ENCODE measurements around the gene LCE1F.

DNA sequence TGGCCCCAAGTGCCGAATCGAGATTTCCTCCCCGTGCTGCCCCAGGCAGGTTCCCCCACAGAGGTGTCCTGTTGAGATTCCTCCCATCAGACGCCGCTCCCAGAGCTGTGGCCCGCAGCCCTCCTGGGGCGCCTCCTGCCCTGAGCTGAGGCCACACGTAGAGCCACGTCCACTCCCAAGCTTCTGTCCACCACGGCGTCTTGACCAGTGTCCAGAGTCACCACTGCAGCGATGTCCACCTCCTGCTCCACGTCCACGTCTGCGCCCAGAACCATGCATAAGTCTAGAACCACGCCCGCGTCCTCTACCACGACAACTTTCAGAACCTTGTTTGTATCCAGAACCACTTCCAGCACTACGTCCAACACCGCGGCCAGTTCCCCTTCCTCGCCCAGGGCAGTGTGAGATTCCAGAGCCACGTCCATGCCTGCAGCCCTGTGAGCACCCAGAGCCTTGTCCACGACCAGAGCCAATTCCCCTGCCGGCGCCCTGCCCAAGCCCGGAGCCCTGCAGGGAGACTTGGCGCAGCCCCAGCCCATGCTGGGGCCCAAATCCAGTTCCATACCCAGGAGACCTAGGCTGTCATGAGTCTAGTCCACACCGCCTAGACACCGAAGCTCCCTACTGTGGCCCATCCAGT is 14.3 kb upstream of the LCE1F start:
- TF ChIP-seq CTCF (IDR thresholded peaks at IDR 0.05; ENCODE audit: low read length) = no peak
- no peak for TF ChIP-seq EZH2 (optimal IDR thresholded peaks at IDR 0.05; ENCODE audit: low read depth, low read length)
- TF ChIP-seq EZH2phosphoT487 (IDR thresholded peaks at IDR 0.05; ENCODE audit: low read length) = no peak
